Activated CD8-positive, alpha-beta memory T cell treated with anti-CD3 and anti-CD28 coated beads for 36 hours (primary cell): ENCODE data around the gene MLXIPL. TPM values are rescaled to one million over a fixed set of nuclear protein-coding genes. Genes with fewer than 3 reads are reported as not detected.
"Not testable (repeated sequence)": the region's sequence is repeated elsewhere in the genome, so short reads cannot be mapped to it uniquely, and the experiment has no call there.

Experiments
- CTCF ChIA-PET: fragments of 350-600 bp; sonication (Branson Sonifier 250); formaldehyde crosslinking; loops from one replicate; lab custom pipeline; 2021; ENCODE audit warnings: antibody characterized with exemption; lab: Charles Lee
- POLR2A ChIA-PET: fragments of 350-600 bp; sonication (Branson Sonifier 250); formaldehyde crosslinking; loops from one replicate; lab custom pipeline; 2021; ENCODE audit warnings: antibody characterized with exemption; lab: Charles Lee
- total RNA-seq, 2 experiments: library from RNA; stranded (reverse); gene quantifications; one replicate each; pipeline ENCODE4 v1.2.3, GENCODE V29; 2021

The MLXIPL gene
- total RNA-seq, 2 experiments from 2014 or later: not detected

DNA sequence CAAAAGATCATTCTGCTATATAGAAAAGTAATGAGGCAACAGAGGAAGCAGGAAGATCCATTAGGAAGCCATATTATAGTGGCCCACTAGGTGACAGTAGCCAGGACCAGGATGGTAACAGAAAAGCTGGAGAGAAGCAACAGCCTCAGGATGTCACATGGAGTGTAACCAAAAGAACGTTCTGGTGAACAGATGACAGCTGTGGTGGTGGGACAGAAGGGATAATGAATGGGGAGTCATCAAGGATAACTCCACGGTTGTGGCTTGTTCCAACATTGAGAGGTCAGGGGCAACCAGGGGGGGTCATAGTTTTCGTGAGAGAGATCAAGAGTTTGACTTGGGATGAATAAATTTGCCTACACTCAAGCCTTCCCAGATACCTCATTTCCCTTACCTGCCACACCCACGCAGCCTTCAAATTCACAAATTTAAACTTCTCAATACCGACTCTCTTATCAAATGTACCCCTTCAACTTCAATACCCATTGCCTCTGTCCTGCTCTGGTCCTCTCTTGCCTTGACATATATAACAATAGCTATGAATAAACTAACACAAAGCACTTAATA is 55.2 kb downstream of the MLXIPL start:
- ChIA-PET POLR2A (no interaction called here), CTCF (interaction anchor here (0.6 kb wide), 1 partner anchor 12 kb away, joined by 3 read pairs; no protein-coding TSS in a partner anchor)

- CTCF ChIA-PET: interaction anchor here (0.6 to 1.3 kb wide), 2 partner anchors 13 to 39 kb away, joined by 3 read pairs; no protein-coding TSS in a partner anchor
- POLR2A ChIA-PET: interaction anchor here (1.1 to 1.9 kb wide), 2 partner anchors 11 to 45 kb away, joined by 3 to 6 read pairs; partner anchors contain the start of gene BAZ1B
These were observed 56.3 kb downstream of the MLXIPL start for GRCh38 chr7:73567846-73568685.

DNA sequence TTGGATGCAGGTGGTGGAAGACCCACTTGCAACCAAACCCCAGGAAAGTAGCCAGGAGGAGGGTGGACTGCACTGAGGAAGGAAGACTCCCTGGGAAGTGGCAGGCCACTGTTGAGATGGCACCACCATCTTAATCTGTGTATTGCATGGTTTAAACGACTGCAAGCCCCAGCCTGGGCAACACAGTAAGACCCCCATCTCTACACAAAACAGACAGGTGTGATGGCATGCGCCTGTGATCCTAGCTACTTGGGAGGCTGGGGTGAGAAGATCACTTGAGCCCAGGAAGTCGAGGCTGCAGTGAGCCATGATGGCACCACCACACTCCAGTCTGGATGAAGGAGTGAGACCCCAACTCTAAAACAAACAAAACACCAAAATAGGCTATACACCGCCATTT is 57.2 kb downstream of the MLXIPL start:
- ChIA-PET POLR2A (interaction anchor here (1.9 kb wide), 1 partner anchor 44 kb away, joined by 6 read pairs; the partner anchor contains the start of gene BAZ1B), CTCF (interaction anchor here (1.3 kb wide), 1 partner anchor 40 kb away, joined by 3 read pairs; no protein-coding TSS in a partner anchor)

DNA sequence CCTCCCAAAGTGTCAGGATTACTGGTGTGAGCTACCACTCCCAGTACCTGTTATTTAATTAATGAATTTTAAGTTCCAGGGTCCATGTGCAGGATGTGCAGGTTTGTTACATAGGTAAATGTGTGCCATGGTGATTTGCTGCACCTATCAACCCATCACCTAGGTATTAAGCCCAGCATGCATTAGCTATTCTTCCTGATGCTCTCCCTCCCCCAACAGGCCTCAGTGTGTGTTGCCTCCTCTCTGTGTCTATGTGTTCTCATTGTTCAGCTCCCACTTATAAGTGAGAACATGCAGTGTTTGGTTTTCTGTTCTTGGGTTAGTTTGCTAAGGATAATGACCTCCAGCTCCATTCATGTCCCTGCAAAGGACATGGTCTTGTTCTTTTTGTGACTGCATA is 57.9 kb downstream of the MLXIPL start:
- CTCF ChIA-PET: interaction anchor here (0.8 kb wide), 1 partner anchor 13 kb away, joined by 3 read pairs; no protein-coding TSS in a partner anchor

GRCh38 chr7:73565675-73566340 is 58.5 kb downstream of the MLXIPL start:
- POLR2A ChIA-PET: interaction anchor here (1.9 kb wide), 1 partner anchor 43 kb away, joined by 6 read pairs; the partner anchor contains the start of gene BAZ1B
- CTCF ChIA-PET: interaction anchor here (0.8 kb wide), 1 partner anchor 12 kb away, joined by 3 read pairs; no protein-coding TSS in a partner anchor

More for the DNA sequence above, 57.9 kb downstream of the MLXIPL start:
- POLR2A ChIA-PET: interaction anchor here (1.9 kb wide), 1 partner anchor 44 kb away, joined by 6 read pairs; the partner anchor contains the start of gene BAZ1B

- ChIA-PET POLR2A (interaction anchor here (0.7 to 1.2 kb wide), 3 partner anchors 15 to 38 kb away, joined by 4 to 6 read pairs (median 4); partner anchors contain the start of genes BAZ1B and TBL2), CTCF (interaction anchor here (1.2 kb wide), 1 partner anchor 38 kb away, joined by 3 read pairs; the partner anchor contains the start of gene BAZ1B)
These were observed 64.0 kb downstream of the MLXIPL start for GRCh38 chr7:73560109-73560835.

- ChIA-PET CTCF (interaction anchor here (0.5 to 1.4 kb wide), 3 partner anchors 16 to 61 kb away, joined by 3 read pairs; no protein-coding TSS in a partner anchor), POLR2A (interaction anchor here (0.6 to 1.9 kb wide), 4 partner anchors 20 to 57 kb away, joined by 3 to 13 read pairs (median 4); partner anchors contain the start of gene BAZ1B)
These were observed 66.7 kb downstream of the MLXIPL start, which contains the start of gene BCL7B for GRCh38 chr7:73557397-73558257. BCL7B (minus strand) TSS chr7:73557690; CDS start chr7:73557578, 112 bp downstream.

DNA sequence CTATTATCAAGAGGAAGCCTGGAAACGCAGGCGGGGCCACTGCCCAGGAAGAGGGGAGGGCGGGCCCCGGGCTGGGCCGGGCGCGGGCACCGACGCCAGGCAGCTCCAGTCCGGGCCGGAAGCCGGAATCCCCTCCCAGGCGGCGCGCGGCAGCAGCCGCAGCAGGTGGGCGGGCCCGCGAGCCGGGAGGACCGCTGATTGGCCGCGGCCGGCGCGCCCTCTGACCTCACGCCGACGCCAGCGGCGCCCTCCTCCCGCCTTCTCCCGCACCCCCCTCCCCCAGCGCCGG is 67.3 kb downstream of the MLXIPL start:
- POLR2A ChIA-PET: interaction anchor here (0.6 to 1.9 kb wide), 7 partner anchors 11 to 57 kb away, joined by 3 to 13 read pairs (median 4); partner anchors contain the start of gene BAZ1B
- CTCF ChIA-PET: interaction anchor here (0.5 to 1.4 kb wide), 3 partner anchors 17 to 62 kb away, joined by 3 read pairs; no protein-coding TSS in a partner anchor

DNA sequence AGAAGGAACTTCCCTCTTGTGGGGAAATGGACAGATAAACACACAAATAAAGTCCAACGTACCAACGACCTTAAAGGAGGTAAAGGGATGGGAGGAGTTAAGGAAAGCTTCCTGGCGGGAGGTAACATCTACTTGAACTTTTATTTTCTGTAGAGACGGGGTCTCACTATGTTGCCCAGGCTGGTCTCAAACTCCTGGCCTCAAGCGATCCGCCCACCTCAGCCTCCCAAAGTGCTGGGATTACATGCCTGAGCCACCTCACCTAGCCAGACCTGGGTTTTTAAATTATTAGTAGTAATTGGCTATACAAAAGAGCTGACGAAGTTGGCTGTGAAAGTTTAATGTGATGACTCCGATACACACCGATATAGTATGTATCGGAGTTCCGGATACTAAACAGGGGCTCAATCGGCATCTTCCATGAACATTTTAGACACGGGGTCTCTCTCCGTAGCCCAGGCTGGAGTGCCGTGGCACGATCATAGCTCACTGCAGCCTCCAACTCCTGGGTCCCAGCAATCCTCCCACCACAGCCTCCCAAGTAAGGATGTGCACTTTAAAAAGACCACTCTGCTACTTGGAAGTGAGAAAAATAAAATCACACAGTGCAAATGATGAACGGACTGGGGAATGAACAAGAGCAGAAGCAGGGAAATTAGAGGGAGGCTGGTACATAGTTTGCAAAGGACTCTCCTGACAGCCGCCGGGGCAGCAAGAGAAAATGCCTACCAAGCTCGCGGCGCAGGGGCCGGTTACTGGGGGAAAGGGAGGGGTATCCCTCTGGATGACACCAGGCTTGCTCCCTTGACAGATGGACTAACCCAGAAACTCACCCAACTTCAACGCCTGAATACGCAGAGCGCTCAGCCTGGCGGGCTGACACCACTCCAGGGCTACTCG is 67.9 kb downstream of the MLXIPL start:
- ChIA-PET CTCF (interaction anchor here (1.0 to 1.4 kb wide), 2 partner anchors 18 to 36 kb away, joined by 3 read pairs; no protein-coding TSS in a partner anchor), POLR2A (interaction anchor here (0.6 to 1.9 kb wide), 7 partner anchors 12 to 56 kb away, joined by 3 to 13 read pairs (median 4); partner anchors contain the start of gene BAZ1B)

DNA sequence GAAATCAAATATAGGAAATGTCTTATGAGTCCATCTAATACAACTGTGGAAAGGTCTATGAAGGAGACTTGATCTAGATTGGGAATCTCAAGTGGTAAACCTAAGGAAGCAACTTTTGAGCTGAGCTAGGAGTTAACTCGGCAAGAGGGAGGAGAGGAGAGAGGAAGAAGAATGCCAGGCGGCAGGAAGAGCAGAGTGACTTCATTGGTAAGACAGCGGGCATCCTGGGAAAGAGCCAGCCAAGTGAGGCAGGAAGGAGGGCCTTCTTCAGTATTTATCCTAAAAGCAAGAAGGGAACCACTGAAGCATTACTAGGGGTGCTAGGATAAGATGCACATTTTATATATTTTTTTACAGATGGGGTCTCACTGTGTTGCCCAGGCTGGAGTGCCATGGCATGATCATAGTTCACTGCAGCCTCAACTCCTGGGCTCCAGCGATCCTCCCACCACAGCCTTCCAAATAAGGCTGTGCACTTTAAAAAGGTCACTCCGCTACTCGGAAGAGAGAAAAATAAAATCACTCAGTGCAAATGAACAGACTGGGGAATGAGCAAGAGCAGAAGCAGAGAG is 68.8 kb downstream of the MLXIPL start:
- POLR2A ChIA-PET: no interaction called here
- CTCF ChIA-PET: no interaction called here

- POLR2A ChIA-PET, CTCF ChIA-PET: not testable (repeated sequence)
These were observed 74.2 kb downstream of the MLXIPL start for GRCh38 chr7:73550093-73550492.

- CTCF ChIA-PET: no interaction called here
- POLR2A ChIA-PET: no interaction called here
These were observed 75.1 kb downstream of the MLXIPL start for GRCh38 chr7:73549176-73549575.

GRCh38 chr7:73547841-73548240 is 76.5 kb downstream of the MLXIPL start:
- CTCF ChIA-PET: interaction anchor here (1.2 to 1.5 kb wide), 2 partner anchors 22 to 96 kb away, joined by 3 to 4 read pairs; no protein-coding TSS in a partner anchor
- POLR2A ChIA-PET: no interaction called here

GRCh38 chr7:73544678-73545077 is 79.6 kb downstream of the MLXIPL start:
- ChIA-PET CTCF (interaction anchor here (0.5 kb wide), 1 partner anchor 624 kb away, joined by 3 read pairs; no protein-coding TSS in a partner anchor), POLR2A (no interaction called here)
